HCT116 (cell line): ENCODE results near the gene PFN2. TPM values are rescaled to one million over a fixed set of nuclear protein-coding genes. Genes with fewer than 3 reads are reported as not detected.

ENCODE experiments used
- ATAC-seq: fragments of 200-7000 bp; cut with Tn5 transposase; 2 replicates; pipeline ENCODE4 v1.9.1; 2020; ENCODE audit warnings: mild to moderate bottlenecking, moderate library complexity
- BruUV-seq: library from RNA; stranded (reverse); fragments of 400-500 nt; replicated peaks from 2 replicates; lab custom pipeline; 2021; lab: Mats Ljungman, UMichigan
- CTCF ChIA-PET: fragments of 300-600 bp; sonication (Branson Sonifier 250); formaldehyde crosslinking; loops from one replicate; lab custom pipeline; 2021; ENCODE audit warnings: antibody characterized with exemption; lab: Charles Lee
- POLR2A ChIA-PET: fragments of 300-600, 350-600 bp; sonication (Branson Sonifier 250); formaldehyde crosslinking; loops from one replicate; lab custom pipeline; 2021; ENCODE audit warnings: antibody characterized with exemption; lab: Charles Lee
- RAD21 ChIA-PET, 2 experiments: fragments of 300-600 bp; sonication (Branson Sonifier 250); formaldehyde crosslinking; loops; one replicate each; lab custom pipeline; 2023; ENCODE audit warnings: low total read pairs in 2 of 2; ENCODE audit not compliant: uncharacterized antibody in 2 of 2, unreplicated experiment in 2 of 2, low non-redundant PET in 1 of 2; lab: Charles Lee
- DNase-seq: peaks from one replicate; pipeline ENCODE4 v3.0.0-alpha.2; 2010; ENCODE audit warnings: low read depth, low spot score
- H2AFZ ChIP-seq: fragments of 200-600 bp; shearing (Covaris generic), sonication (generic); 2 replicates; pipeline ENCODE4 v1.6.1; 2017; ENCODE audit warnings: low read depth, mixed run types, mixed read lengths, antibody characterized with exemption, low read length; ENCODE audit not compliant: poor library complexity, severe bottlenecking
- H3K27ac ChIP-seq: 2 replicates; pipeline ENCODE4 v1.5.1; 2012; ENCODE audit warnings: low read depth, low read length
- H3K27me3 ChIP-seq: fragments of 200-600 bp; sonication (generic); 2 replicates; pipeline ENCODE4 v1.6.1; 2016; ENCODE audit warnings: mixed run types, low read length, mixed read lengths; ENCODE audit not compliant: insufficient read depth
- H3K36me3 ChIP-seq, 2 experiments: fragments of 200-500 bp in 1 of 2; fragments of 200-600 bp in 1 of 2; sonication (Bioruptor generic) in 1 of 2; sonication (generic) in 1 of 2; 2 replicates each; pipeline versions ENCODE4 v1.5.1 to v1.6.1; 2014 to 2016; ENCODE audit warnings: low read length in 2 of 2, inconsistent platforms in 1 of 2, mixed read lengths in 1 of 2, mixed run types in 1 of 2; ENCODE audit not compliant: insufficient read depth in 2 of 2, control insufficient read depth in 1 of 2
- H3K4me1 ChIP-seq, 2 experiments: fragments of 200-600 bp in 1 of 2; sonication (generic) in 1 of 2; 2 replicates each; pipeline versions ENCODE4 v1.5.1 to v1.6.1; 2012 to 2017; ENCODE audit warnings: low read length in 2 of 2, inconsistent platforms in 1 of 2, mild to moderate bottlenecking in 1 of 2, mixed read lengths in 1 of 2, mixed run types in 1 of 2, moderate library complexity in 1 of 2; ENCODE audit not compliant: insufficient read depth in 2 of 2, control insufficient read depth in 1 of 2
- H3K4me2 ChIP-seq: fragments of 200-600 bp; sonication (generic); 2 replicates; pipeline ENCODE4 v1.6.1; 2017; ENCODE audit warnings: mixed run types, low read length, mixed read lengths
- H3K4me3 ChIP-seq, 2 experiments: fragments of 200-600 bp in 1 of 2; sonication (generic) in 1 of 2; replicated peaks in 1 of 2; 2 replicates each; pipeline ENCODE4 v1.5.1; 2011 to 2016; ENCODE audit warnings: low read length in 2 of 2, control low read depth in 1 of 2, low read depth in 1 of 2, mild to moderate bottlenecking in 1 of 2, mixed read lengths in 1 of 2, mixed run types in 1 of 2
- H3K79me2 ChIP-seq: fragments of 200-600 bp; sonication (generic); 2 replicates; pipeline ENCODE4 v1.6.1; 2017; ENCODE audit warnings: mild to moderate bottlenecking, mixed run types, low read length, moderate library complexity, mixed read lengths; ENCODE audit not compliant: insufficient read depth
- H3K9ac ChIP-seq: fragments of 200-600 bp; sonication (generic); 2 replicates; pipeline ENCODE4 v1.6.1; 2016; ENCODE audit warnings: low read length, mixed read lengths
- H3K9me2 ChIP-seq: fragments of 200-600 bp; sonication (generic), shearing (Covaris generic); 2 replicates; pipeline ENCODE4 v1.6.1; 2017; ENCODE audit warnings: mixed run types, mild to moderate bottlenecking, moderate library complexity; ENCODE audit not compliant: insufficient read depth
- H3K9me3 ChIP-seq, 2 experiments: fragments of 200-500 bp in 1 of 2; fragments of 200-600 bp in 1 of 2; sonication (Bioruptor generic) in 1 of 2; sonication (generic) in 1 of 2; 2 replicates each; pipeline ENCODE4 v1.6.1; 2014 to 2017; ENCODE audit warnings: low read length in 2 of 2, mixed read lengths in 2 of 2, inconsistent platforms in 1 of 2, low read depth in 1 of 2, mild to moderate bottlenecking in 1 of 2, mixed run types in 1 of 2, moderate library complexity in 1 of 2; ENCODE audit not compliant: control insufficient read depth in 1 of 2, insufficient read depth in 1 of 2
- H4K20me1 ChIP-seq: fragments of 200-600 bp; sonication (generic), shearing (Covaris generic); 2 replicates; pipeline ENCODE4 v1.6.1; 2017; ENCODE audit warnings: mixed run types, mild to moderate bottlenecking, moderate library complexity; ENCODE audit not compliant: insufficient read depth
- CBX3 ChIP-seq: IDR thresholded peaks from 2 replicates; pipeline ENCODE4 v1.6.1; 2012; ENCODE audit warnings: low read depth
- EGR1 ChIP-seq: IDR thresholded peaks from 2 replicates; pipeline ENCODE4 v1.6.1; 2012; ENCODE audit warnings: low read depth
- FOSL1 ChIP-seq: IDR thresholded peaks from 2 replicates; pipeline ENCODE4 v1.6.1; 2012; ENCODE audit warnings: low read depth
- MAX ChIP-seq: IDR thresholded peaks from 2 replicates; pipeline ENCODE4 v1.6.1; 2012
- RAD21 ChIP-seq: IDR thresholded peaks from 2 replicates; pipeline ENCODE4 v1.6.1; 2012; ENCODE audit warnings: low read depth, mild to moderate bottlenecking
- intact Hi-C: fragments of 100-400 bp; cut with micrococcal nuclease; formaldehyde crosslinking; loops from 2 replicates; pipeline ENCODE4 v1.10.0; 2022
- total RNA-seq: library from RNA; stranded (reverse); gene quantifications from one replicate; pipeline ENCODE4 v1.2.1, GENCODE V29; 2021; ENCODE audit not compliant: unreplicated experiment
- TF ChIP-seq, protein P1 (sequence below), 3 experiments: fragments of 200-600 bp in 1 of 3; sonication (generic) in 1 of 3; IDR thresholded peaks in 2 of 3; conservative IDR thresholded peaks in 1 of 3; 2 replicates each; pipeline ENCODE4 v1.5.1; 2012 to 2017; ENCODE audit warnings: low read depth in 2 of 3, low read length in 2 of 3, antibody characterized with exemption in 1 of 3, borderline replicate concordance in 1 of 3, control low read depth in 1 of 3, mild to moderate bottlenecking in 1 of 3, mixed read lengths in 1 of 3, mixed run types in 1 of 3, moderate library complexity in 1 of 3; ENCODE audit not compliant: insufficient read depth in 1 of 3
- TF ChIP-seq, protein P2 (sequence below): IDR thresholded peaks from 2 replicates; pipeline ENCODE4 v1.6.1; 2011; ENCODE audit warnings: mild to moderate bottlenecking, low read length, moderate library complexity; ENCODE audit not compliant: insufficient replicate concordance; ENCODE audit errors: extremely low read depth

PFN2 gene
- total RNA-seq, 1 experiment from 2014 or later, result 131 TPM

DNA sequence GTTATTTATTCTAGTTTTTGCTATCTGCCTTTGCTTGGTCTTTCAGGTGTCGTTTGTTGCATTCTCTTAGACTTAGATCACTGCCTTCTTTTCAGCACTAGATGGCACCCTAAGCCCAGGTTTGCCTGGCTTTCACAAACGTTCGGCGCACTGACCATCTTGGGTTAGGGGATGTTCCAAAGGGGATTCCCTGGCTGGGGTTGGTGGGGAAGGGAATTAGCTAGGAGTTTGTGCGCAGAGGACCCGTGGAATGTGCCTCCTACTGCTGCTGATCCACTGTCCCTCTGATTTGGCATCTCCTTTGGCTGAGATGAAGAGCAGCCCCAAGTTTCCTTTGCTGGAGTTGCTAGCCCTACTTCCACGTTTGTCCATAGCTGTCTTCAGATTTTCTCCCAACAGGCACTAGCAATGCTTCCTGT lies 33.9 kb downstream of the PFN2 start:
- ChIA-PET RAD21 (no interaction called here), POLR2A (no interaction called here), CTCF (interaction anchor here (0.8 to 3.7 kb wide), 11 partner anchors 10 to 297 kb away, joined by 3 to 14 read pairs (median 4); no protein-coding TSS in a partner anchor)
- intact Hi-C loops, result loop anchor here (1.0 to 10.0 kb wide), 3 partner anchors 248 to 558 kb away; no protein-coding TSS in a partner anchor
- 0 out of 2 replicates have a peak, but pooled peaks cover 4% of the 10 kb centered on the region for H4K20me1 ChIP-seq
- BruUV-seq, result no TSS peak
- no peak overlapping the region for H3K4me3 ChIP-seq
- H3K79me2 ChIP-seq, result no peaks in the 10 kb centered on the region; the same call in 1 of the 2 replicates
- TF ChIP-seq CBX3 (no peak), RAD21 (peak; percentile 84)
- TF ChIP-seq, protein P1, sequence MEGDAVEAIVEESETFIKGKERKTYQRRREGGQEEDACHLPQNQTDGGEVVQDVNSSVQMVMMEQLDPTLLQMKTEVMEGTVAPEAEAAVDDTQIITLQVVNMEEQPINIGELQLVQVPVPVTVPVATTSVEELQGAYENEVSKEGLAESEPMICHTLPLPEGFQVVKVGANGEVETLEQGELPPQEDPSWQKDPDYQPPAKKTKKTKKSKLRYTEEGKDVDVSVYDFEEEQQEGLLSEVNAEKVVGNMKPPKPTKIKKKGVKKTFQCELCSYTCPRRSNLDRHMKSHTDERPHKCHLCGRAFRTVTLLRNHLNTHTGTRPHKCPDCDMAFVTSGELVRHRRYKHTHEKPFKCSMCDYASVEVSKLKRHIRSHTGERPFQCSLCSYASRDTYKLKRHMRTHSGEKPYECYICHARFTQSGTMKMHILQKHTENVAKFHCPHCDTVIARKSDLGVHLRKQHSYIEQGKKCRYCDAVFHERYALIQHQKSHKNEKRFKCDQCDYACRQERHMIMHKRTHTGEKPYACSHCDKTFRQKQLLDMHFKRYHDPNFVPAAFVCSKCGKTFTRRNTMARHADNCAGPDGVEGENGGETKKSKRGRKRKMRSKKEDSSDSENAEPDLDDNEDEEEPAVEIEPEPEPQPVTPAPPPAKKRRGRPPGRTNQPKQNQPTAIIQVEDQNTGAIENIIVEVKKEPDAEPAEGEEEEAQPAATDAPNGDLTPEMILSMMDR (IDR thresholded peaks at IDR 0.05 in 2 of 3, conservative IDR thresholded peaks at IDR 0.05 in 1 of 3; ENCODE audit: borderline replicate concordance in 1 of 3, insufficient read depth in 1 of 3, low read depth in 2 of 3, low read length in 2 of 3), result peak; percentile 63 to 88 (median 80); a peak in 5 of 6 replicates
- H3K27me3 ChIP-seq, result no peaks in the 10 kb centered on the region
- peak overlapping the region; percentile 44 for H3K4me2 ChIP-seq
- no peak overlapping the region for H3K9ac ChIP-seq
- no peak overlapping the region for H2AFZ ChIP-seq
- no peaks in the 10 kb centered on the region for H3K9me2 ChIP-seq
- ATAC-seq (peak; percentile 90), DNase-seq (peak; percentile 31)
- no peaks in the 10 kb centered on the region for H3K36me3 ChIP-seq
- peaks cover 0 to 4% of the 10 kb centered on the region in 2 experiments; a peak in 1 of 4 replicates for H3K4me1 ChIP-seq
- H3K27ac ChIP-seq, result no peak overlapping the region
- H3K9me3 ChIP-seq, result no peaks in the 10 kb centered on the region

DNA sequence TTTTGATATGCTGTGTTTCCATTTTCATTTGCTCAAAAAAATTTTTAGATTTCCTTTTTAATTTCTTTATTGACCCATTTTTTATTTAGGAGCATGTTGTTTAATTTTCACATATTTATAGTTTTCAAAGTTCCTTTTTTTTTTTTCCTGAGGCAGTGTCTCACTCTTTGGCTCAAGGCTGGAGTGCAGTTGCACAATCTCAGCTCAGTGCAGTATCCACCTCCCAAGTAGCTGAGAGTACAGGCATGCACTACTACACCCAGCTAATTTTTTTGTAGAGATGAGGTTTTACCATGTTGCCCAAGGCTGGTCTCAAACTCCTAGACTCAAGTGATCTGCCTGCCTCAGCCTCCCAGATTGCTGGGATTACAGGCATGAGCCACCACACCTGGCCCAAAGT lies 36.2 kb downstream of the PFN2 start:
- H3K9me3 ChIP-seq, result no peaks in the 10 kb centered on the region
- RAD21 ChIA-PET, result no interaction called here
- H3K27me3 ChIP-seq, result no peaks in the 10 kb centered on the region
- POLR2A ChIA-PET, result no interaction called here
- peaks cover 0 to 4% of the 10 kb centered on the region in 2 experiments; a peak in 1 of 4 replicates for H3K4me1 ChIP-seq
- DNase-seq (no peak), ATAC-seq (no peak)
- TF ChIP-seq FOSL1, result no peak
- TF ChIP-seq, protein P2, sequence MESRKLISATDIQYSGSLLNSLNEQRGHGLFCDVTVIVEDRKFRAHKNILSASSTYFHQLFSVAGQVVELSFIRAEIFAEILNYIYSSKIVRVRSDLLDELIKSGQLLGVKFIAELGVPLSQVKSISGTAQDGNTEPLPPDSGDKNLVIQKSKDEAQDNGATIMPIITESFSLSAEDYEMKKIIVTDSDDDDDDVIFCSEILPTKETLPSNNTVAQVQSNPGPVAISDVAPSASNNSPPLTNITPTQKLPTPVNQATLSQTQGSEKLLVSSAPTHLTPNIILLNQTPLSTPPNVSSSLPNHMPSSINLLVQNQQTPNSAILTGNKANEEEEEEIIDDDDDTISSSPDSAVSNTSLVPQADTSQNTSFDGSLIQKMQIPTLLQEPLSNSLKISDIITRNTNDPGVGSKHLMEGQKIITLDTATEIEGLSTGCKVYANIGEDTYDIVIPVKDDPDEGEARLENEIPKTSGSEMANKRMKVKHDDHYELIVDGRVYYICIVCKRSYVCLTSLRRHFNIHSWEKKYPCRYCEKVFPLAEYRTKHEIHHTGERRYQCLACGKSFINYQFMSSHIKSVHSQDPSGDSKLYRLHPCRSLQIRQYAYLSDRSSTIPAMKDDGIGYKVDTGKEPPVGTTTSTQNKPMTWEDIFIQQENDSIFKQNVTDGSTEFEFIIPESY, result no peak
- no peak for TF ChIP-seq MAX
- TF ChIP-seq EGR1, result no peak
- no peaks in the 10 kb centered on the region for H3K9me2 ChIP-seq
- CTCF ChIA-PET, result interaction anchor here (1.0 to 3.7 kb wide), 4 partner anchors 54 to 561 kb away, joined by 3 to 14 read pairs (median 8); no protein-coding TSS in a partner anchor
- no peak overlapping the region for H3K9ac ChIP-seq
- no peak overlapping the region for H3K4me3 ChIP-seq
- H4K20me1 ChIP-seq, result 0 out of 2 replicates have a peak, but pooled peaks cover 4% of the 10 kb centered on the region
- intact Hi-C loops, result loop anchor here (10.0 kb wide), 1 partner anchor 560 kb away; no protein-coding TSS in a partner anchor
- H3K36me3 ChIP-seq, result no peaks in the 10 kb centered on the region
- BruUV-seq, result no TSS peak
- H3K79me2 ChIP-seq, result no peaks in the 10 kb centered on the region; the same call in 1 of the 2 replicates
- no peak overlapping the region for H3K27ac ChIP-seq
- H2AFZ ChIP-seq, result no peak overlapping the region
- no peak overlapping the region for H3K4me2 ChIP-seq
